ENCODE measurements around the gene C20orf204. TPM values are rescaled to one million over a fixed set of nuclear protein-coding genes. Genes with fewer than 3 reads are reported as not detected.

Gene C20orf204
- total and polyA plus RNA-seq, 8 donors: 0.31 to 3.7 (median 0.79) TPM

- Histone ChIP-seq H3K4me1 (no peaks in the 10 kb centered on the region), H3K9me3 (no peaks in the 10 kb centered on the region), H3K27ac (no peak overlapping the region), H3K36me3 (peaks cover 12 to 48% (median 21%) of the 10 kb centered on the region in 3 donors), H3K27me3 (no peaks in the 10 kb centered on the region), H3K4me3 (no peak overlapping the region)
- intact Hi-C loops (cut with DNase I): loop anchor here in 1 of 3 donors (10.0 kb wide), 1 partner anchor 92 kb away; no protein-coding TSS in a partner anchor
- DNase-seq: no peak
- ATAC-seq: no peak
- FAIRE-seq: no peak
- WGBS, 2 donors: 91 to 92% methylated on average over 25 to 31 of the region's 31 CpGs
- no peak for TF ChIP-seq CTCF (IDR thresholded peaks at IDR 0.05)
Observed at GRCh38 chr20:64032706-64033624, 3.0 kb upstream of the C20orf204 start.

- no peak for DNase-seq
- peaks cover 10 to 37% (median 18%) of the 10 kb centered on the region in 3 donors for H3K36me3 ChIP-seq
- FAIRE-seq: no peak
- intact Hi-C loops (cut with DNase I): loop anchor here in 1 of 3 donors (10.0 kb wide), 1 partner anchor 91 kb away; no protein-coding TSS in a partner anchor
- WGBS, 2 donors: 77 to 81% methylated on average over 11 of the region's 11 CpGs
- no peak for ATAC-seq
- H3K4me3 ChIP-seq: no peak overlapping the region
- H3K27ac ChIP-seq: no peak overlapping the region
- H3K27me3 ChIP-seq: no peaks in the 10 kb centered on the region
- no peaks in the 10 kb centered on the region for H3K4me1 ChIP-seq
- H3K9me3 ChIP-seq: no peaks in the 10 kb centered on the region
- no peak for TF ChIP-seq CTCF (IDR thresholded peaks at IDR 0.05)
Observed at GRCh38 chr20:64033981-64034493, 1.9 kb upstream of the C20orf204 start.

- no peak for TF ChIP-seq CTCF (IDR thresholded peaks at IDR 0.05)
- intact Hi-C loops (cut with DNase I): loop anchor here in 1 of 3 donors (10.0 kb wide), 1 partner anchor 90 kb away; no protein-coding TSS in a partner anchor
- peaks cover 5 to 25% (median 9%) of the 10 kb centered on the region in 3 donors for H3K36me3 ChIP-seq
- no peak overlapping the region for H3K4me3 ChIP-seq
- H3K27ac ChIP-seq: no peak overlapping the region
- no peaks in the 10 kb centered on the region for H3K27me3 ChIP-seq
- ATAC-seq (no peak), DNase-seq (peak in 1 of 6 donors; percentile 7), FAIRE-seq (no peak)
- WGBS, 2 donors: 77 to 84% methylated on average over 13 to 17 of the region's 17 CpGs
- H3K9me3 ChIP-seq: no peaks in the 10 kb centered on the region
- H3K4me1 ChIP-seq: peaks cover 0 to 5% (median 0%) of the 10 kb centered on the region in 3 donors
Observed at GRCh38 chr20:64035066-64035932, 683 bp upstream of the C20orf204 start.

- H3K27ac ChIP-seq: no peak overlapping the region
- H3K4me1 ChIP-seq: peaks cover 0 to 5% (median 0%) of the 10 kb centered on the region in 3 donors
- intact Hi-C loops (cut with DNase I): loop anchor here in 1 of 3 donors (10.0 kb wide), 1 partner anchor 88 kb away; no protein-coding TSS in a partner anchor
- no peaks in the 10 kb centered on the region for H3K9me3 ChIP-seq
- ATAC-seq (no peak), DNase-seq (peak in 2 of 6 donors; percentile 29 to 70), FAIRE-seq (no peak)
- H3K4me3 ChIP-seq: no peak overlapping the region
- no peaks in the 10 kb centered on the region for H3K27me3 ChIP-seq
- no peak for TF ChIP-seq CTCF (IDR thresholded peaks at IDR 0.05)
- 53 to 61% methylated on average over 17 of the region's 17 CpGs for WGBS, 2 donors
- peaks cover 0 to 15% (median 0%) of the 10 kb centered on the region in 3 donors for H3K36me3 ChIP-seq
Observed at GRCh38 chr20:64036346-64037198, 590 bp downstream of the C20orf204 start.

All from pancreas (tissue), 10 donors.